Measurements from ENCODE around the gene ANXA6.

DNA sequence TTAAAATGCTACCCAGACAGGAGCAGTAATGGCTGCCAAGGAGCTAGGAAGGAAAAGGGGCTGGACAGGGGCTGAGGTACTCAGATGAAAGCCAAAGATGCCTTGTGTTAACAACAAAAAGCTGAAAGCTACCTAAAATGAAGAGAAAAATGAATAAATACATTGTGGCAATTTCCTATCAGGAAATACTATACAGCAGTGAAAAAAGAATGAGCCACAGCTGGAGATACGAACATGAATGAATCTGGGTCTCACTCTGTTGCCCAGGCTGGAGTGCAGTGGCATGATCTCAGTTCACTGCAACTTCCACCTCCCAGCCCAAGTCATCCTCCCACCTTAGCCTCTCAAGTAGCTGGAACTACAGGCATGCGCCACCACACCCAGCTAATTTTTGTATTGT, 83.0 kb downstream of the ANXA6 start:
- TF ChIP-seq, protein P1, sequence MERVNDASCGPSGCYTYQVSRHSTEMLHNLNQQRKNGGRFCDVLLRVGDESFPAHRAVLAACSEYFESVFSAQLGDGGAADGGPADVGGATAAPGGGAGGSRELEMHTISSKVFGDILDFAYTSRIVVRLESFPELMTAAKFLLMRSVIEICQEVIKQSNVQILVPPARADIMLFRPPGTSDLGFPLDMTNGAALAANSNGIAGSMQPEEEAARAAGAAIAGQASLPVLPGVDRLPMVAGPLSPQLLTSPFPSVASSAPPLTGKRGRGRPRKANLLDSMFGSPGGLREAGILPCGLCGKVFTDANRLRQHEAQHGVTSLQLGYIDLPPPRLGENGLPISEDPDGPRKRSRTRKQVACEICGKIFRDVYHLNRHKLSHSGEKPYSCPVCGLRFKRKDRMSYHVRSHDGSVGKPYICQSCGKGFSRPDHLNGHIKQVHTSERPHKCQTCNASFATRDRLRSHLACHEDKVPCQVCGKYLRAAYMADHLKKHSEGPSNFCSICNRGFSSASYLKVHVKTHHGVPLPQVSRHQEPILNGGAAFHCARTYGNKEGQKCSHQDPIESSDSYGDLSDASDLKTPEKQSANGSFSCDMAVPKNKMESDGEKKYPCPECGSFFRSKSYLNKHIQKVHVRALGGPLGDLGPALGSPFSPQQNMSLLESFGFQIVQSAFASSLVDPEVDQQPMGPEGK (CRISPR knock-in tag; IDR thresholded peaks at IDR 0.05; ENCODE audit: borderline replicate concordance) = no peak
- TF ChIP-seq CSDC2 (CRISPR knock-in tag; IDR thresholded peaks at IDR 0.05) (no peak), SNAI2 (CRISPR knock-in tag; IDR thresholded peaks at IDR 0.05) (no peak), ZFP30 (CRISPR knock-in tag; IDR thresholded peaks at IDR 0.05) (no peak), OSR1 (CRISPR knock-in tag; IDR thresholded peaks at IDR 0.05) (no peak), ISL1 (CRISPR knock-in tag; IDR thresholded peaks at IDR 0.05) (no peak), RARB (CRISPR knock-in tag; IDR thresholded peaks at IDR 0.05) (no peak), ZFP3 (CRISPR knock-in tag; IDR thresholded peaks at IDR 0.05) (no peak), BACH2 (CRISPR knock-in tag; IDR thresholded peaks at IDR 0.05; ENCODE audit: borderline replicate concordance) (no peak)
- TF ChIP-seq, protein P2, sequence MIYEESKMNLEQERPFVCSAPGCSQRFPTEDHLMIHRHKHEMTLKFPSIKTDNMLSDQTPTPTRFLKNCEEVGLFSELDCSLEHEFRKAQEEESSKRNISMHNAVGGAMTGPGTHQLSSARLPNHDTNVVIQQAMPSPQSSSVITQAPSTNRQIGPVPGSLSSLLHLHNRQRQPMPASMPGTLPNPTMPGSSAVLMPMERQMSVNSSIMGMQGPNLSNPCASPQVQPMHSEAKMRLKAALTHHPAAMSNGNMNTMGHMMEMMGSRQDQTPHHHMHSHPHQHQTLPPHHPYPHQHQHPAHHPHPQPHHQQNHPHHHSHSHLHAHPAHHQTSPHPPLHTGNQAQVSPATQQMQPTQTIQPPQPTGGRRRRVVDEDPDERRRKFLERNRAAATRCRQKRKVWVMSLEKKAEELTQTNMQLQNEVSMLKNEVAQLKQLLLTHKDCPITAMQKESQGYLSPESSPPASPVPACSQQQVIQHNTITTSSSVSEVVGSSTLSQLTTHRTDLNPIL (CRISPR knock-in tag; IDR thresholded peaks at IDR 0.05; ENCODE audit: low read depth) = no peak
- TF ChIP-seq, protein P3, sequence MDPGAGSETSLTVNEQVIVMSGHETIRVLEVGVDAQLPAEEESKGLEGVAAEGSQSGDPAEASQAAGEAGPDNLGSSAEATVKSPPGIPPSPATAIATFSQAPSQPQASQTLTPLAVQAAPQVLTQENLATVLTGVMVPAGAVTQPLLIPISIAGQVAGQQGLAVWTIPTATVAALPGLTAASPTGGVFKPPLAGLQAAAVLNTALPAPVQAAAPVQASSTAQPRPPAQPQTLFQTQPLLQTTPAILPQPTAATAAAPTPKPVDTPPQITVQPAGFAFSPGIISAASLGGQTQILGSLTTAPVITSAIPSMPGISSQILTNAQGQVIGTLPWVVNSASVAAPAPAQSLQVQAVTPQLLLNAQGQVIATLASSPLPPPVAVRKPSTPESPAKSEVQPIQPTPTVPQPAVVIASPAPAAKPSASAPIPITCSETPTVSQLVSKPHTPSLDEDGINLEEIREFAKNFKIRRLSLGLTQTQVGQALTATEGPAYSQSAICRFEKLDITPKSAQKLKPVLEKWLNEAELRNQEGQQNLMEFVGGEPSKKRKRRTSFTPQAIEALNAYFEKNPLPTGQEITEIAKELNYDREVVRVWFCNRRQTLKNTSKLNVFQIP (CRISPR knock-in tag; IDR thresholded peaks at IDR 0.05; ENCODE audit: borderline replicate concordance, low read depth) = no peak

Data from SK-N-SH treated with all-trans-retinoic acid at 6 μM for 48 hours (cell line).